ENCODE results near the gene ARID1B.

The ARID1B gene

DNA sequence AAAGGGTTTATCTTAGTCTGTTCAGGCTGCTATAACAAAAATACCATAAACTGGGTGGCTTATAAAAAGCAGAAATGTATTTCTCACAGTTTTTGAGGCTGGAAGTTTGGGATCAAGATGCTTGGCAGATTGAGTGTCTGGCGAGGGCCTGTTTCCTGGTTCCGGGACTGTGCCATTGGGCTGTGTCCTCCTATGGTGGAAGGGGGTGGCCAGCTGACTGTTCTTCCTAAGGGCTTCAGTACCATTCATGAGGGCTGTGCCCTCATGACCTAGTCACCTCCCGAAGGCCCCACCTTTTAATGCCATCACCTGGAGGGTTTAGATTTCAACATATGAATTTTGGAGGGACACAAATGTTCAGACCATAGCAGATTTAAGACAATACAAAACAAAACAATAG lies 91.2 kb downstream of the ARID1B start:
- Histone ChIP-seq H3K36me3 (no peaks in the 10 kb centered on the region; the same call in 1 of the 2 replicates), H3K4me1 (peaks cover 5% of the 10 kb centered on the region; the same call in 1 of the 2 replicates), H3K27me3 (no peaks in the 10 kb centered on the region), H3K4me3 (ENCODE audit: low read depth, low read length) (no peak overlapping the region), H3K9me3 (no peaks in the 10 kb centered on the region)
- no peak for DNase-seq
- TF ChIP-seq CTCF (IDR thresholded peaks at IDR 0.05; ENCODE audit: low read depth, low read length), result no peak

DNA sequence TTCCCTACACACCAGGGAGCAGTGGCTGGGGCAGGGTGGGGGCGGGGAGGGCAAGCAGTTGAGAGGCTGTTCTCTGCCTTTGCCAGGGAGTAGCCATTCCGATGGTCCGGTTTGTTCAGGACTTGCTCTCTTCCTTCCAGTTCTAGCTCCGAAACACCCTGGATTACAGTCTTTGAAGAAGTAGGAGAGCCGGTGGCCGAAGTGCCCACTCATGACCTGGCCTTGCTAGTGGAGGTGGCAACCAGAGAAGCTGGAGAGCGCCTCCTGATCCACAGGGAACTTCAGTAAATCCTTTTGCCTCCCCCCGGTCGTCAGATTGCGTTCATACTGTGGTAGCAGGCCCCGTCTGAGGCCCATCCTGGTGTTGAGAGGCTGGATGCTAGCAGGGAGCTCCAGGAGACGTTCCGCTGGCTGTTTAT lies 92.8 kb downstream of the ARID1B start:
- Histone ChIP-seq H3K4me1 (peaks cover 5% of the 10 kb centered on the region; the same call in 1 of the 2 replicates), H3K4me3 (ENCODE audit: low read depth, low read length) (no peak overlapping the region)

GRCh38 chr6:156870924-156871539 lies 93.9 kb downstream of the ARID1B start:
- peaks cover 5% of the 10 kb centered on the region; the same call in 1 of the 2 replicates for H3K4me1 ChIP-seq
- TF ChIP-seq CTCF (IDR thresholded peaks at IDR 0.05; ENCODE audit: low read depth, low read length), result no peak
- DNase-seq, result no peak

More for the DNA sequence above, 92.8 kb downstream of the ARID1B start:
- no peak for TF ChIP-seq CTCF (IDR thresholded peaks at IDR 0.05; ENCODE audit: low read depth, low read length)
- no peak for DNase-seq
- no peaks in the 10 kb centered on the region for H3K27me3 ChIP-seq
- H3K36me3 ChIP-seq, result no peaks in the 10 kb centered on the region; the same call in 1 of the 2 replicates
- no peaks in the 10 kb centered on the region for H3K9me3 ChIP-seq

DNA sequence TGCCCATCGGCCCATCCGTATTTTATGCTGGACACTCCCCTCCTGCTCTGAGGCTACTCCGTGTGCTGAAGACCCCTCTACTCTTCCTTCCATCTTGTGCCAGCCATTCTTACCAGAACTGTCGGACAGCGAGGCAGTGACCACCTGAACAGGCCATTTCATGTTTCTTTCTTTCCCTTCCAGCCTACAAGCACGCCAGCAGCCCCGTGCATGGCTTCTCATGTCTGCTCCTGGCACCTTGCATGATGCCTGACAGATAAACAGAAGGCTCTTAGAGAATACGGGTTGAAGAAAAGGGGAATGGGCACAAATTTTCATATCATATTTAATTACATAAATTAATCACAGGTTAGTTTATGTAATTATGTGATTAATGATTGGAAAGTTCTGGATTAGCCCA lies 95.7 kb downstream of the ARID1B start:
- no peaks in the 10 kb centered on the region for H3K9me3 ChIP-seq
- no peak for TF ChIP-seq CTCF (IDR thresholded peaks at IDR 0.05; ENCODE audit: low read depth, low read length)
- H3K27me3 ChIP-seq, result no peaks in the 10 kb centered on the region
- no peak overlapping the region for H3K4me3 ChIP-seq (ENCODE audit: low read depth, low read length)
- DNase-seq, result no peak
- H3K4me1 ChIP-seq, result peaks cover 5% of the 10 kb centered on the region; the same call in 1 of the 2 replicates
- no peaks in the 10 kb centered on the region; the same call in 1 of the 2 replicates for H3K36me3 ChIP-seq

More at GRCh38 chr6:156870924-156871539, 93.9 kb downstream of the ARID1B start:
- no peak overlapping the region for H3K4me3 ChIP-seq (ENCODE audit: low read depth, low read length)
- no peaks in the 10 kb centered on the region for H3K27me3 ChIP-seq
- no peaks in the 10 kb centered on the region; the same call in 1 of the 2 replicates for H3K36me3 ChIP-seq
- H3K9me3 ChIP-seq, result no peaks in the 10 kb centered on the region

DNA sequence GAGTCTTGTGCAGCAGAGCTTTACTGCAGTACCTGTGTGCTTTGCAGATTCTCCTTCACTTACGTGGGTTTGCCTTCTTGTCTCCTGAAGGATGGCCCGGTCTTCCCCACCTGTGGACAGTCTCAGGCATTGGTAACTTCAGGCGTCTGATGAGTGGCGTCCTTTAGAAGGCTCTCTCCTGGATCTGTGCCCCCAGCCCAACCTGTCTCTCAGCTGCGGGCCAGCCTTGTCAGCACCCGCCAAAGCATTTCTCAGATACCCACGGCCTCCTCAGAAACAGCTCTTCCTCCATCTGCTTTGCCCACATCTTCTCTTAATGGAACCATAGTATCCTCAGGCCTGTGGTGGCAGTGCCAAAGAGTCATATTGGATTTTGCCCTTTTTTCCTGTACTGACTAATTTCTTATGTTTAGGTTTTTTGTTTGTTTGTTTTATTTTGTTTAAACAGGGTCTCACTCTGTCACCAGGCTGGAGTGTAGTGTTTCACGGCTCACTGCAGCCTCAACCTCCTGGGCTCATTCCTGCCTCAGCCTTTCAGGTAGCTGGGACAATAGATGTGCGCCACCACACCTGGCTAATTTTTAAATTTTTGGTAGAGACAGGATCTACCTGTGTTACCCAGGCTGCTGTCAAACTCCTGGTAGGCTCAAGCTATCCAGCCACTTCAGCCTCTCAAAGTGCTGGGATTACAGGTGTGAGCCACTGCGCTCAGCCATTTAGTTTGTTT lies 96.6 kb downstream of the ARID1B start:
- Histone ChIP-seq H3K4me3 (ENCODE audit: low read depth, low read length) (no peak overlapping the region), H3K9me3 (no peaks in the 10 kb centered on the region), H3K27me3 (no peaks in the 10 kb centered on the region), H3K4me1 (peaks cover 5% of the 10 kb centered on the region; the same call in 1 of the 2 replicates), H3K36me3 (no peaks in the 10 kb centered on the region; the same call in 1 of the 2 replicates)
- no peak for TF ChIP-seq CTCF (IDR thresholded peaks at IDR 0.05; ENCODE audit: low read depth, low read length)
- DNase-seq, result no peak

DNA sequence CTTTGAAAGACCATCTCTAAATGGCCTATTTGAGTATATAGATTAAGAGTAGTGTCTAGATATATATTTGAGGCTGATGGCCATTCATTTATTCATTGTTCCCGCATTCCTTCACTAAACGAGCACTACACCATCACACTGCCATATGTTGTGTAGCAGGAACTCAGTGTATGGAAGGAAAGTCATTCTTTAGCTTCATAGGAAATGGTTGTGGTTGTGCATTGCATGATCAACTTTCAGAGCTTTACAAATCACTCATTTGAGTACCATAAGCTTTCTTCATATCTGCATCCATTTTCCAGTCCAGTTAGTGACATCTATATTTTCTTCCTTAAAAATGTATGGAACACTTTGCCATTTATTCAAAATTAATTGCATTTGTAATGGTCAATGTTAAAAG lies 97.9 kb downstream of the ARID1B start:
- no peak for TF ChIP-seq CTCF (IDR thresholded peaks at IDR 0.05; ENCODE audit: low read depth, low read length)
- DNase-seq, result no peak
- Histone ChIP-seq H3K36me3 (no peaks in the 10 kb centered on the region; the same call in 1 of the 2 replicates), H3K4me1 (peaks cover 4% of the 10 kb centered on the region; the same call in 1 of the 2 replicates), H3K9me3 (no peaks in the 10 kb centered on the region), H3K27me3 (no peaks in the 10 kb centered on the region), H3K4me3 (ENCODE audit: low read depth, low read length) (no peak overlapping the region)
